NCI-H187 treated with DMSO at 0.1 percent for 48 hours (cell line): ENCODE results near the gene CERS1.

Experiments
- DNase-seq: peaks from one replicate; lab custom pipeline; 2025; lab: John Stamatoyannopoulos, UW

Gene CERS1, protein sequence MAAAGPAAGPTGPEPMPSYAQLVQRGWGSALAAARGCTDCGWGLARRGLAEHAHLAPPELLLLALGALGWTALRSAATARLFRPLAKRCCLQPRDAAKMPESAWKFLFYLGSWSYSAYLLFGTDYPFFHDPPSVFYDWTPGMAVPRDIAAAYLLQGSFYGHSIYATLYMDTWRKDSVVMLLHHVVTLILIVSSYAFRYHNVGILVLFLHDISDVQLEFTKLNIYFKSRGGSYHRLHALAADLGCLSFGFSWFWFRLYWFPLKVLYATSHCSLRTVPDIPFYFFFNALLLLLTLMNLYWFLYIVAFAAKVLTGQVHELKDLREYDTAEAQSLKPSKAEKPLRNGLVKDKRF

DNA sequence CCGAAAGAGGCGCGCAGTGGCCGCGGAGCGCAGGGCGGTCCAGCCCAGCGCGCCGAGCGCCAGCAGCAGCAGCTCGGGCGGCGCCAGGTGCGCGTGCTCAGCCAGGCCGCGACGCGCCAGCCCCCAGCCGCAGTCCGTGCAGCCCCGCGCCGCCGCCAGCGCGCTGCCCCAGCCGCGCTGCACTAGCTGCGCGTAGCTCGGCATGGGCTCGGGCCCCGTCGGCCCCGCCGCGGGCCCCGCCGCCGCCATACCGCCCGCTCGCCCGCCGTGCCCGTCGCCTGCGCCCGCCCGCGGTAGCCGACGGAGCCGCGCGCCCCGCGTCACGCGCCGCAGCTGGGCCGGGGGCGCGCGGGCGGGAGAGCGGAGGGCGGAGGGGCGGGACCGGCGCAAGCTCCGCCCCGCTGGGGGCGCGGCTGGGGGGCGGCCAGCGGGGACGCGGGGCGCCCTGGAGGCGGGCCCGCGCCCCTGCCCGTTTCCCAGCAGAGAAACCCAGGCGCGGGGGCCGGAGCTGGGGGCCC lies at the start of gene CERS1:
Gene CERS1 (minus strand): TSS at position 335 of the 518 bp plus-strand sequence. CDS start 86 bp downstream, at position 249.
- DNase-seq = no peak

DNA sequence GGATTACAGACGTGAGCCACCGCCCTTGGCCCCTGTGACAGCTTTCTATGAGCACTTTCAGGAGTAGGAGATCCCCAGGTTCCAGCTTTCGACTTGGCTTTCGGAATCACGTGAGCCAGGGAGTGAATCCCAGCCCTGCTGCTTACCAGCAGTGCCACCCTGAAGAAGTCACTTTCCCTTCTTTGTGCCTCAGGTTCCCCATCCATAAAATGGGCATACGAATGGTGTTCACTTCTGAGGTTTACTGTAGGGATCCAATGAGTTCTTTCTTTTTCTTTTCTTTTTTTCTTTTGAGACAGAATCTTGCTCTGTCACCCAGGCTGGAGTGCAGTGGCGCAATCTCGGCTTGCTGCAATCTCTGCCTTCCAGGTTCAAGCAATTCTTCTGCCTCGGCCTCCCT lies 49.3 kb upstream of the CERS1 start:
- no peak for DNase-seq

DNA sequence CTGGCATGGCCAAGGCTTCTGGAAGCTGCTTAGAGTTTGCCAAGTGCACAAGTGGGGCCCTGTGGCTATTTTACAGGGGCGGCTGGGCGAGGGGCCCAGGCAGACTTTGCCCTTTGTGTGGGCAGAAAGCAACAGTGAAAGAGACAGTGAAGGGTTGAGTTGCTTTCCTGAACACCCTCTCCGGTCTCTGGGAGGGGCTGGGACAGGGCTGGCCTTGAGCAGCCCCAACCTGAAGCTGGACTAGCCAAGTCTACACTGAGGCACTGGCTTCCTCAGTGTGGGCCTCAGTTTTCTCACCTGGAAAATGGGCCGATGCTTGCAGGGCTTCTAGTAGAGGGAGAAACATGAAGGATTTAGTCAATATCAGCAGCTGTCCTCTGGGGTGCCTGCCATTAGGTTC lies 47.5 kb upstream of the CERS1 start:
- DNase-seq = no peak

DNA sequence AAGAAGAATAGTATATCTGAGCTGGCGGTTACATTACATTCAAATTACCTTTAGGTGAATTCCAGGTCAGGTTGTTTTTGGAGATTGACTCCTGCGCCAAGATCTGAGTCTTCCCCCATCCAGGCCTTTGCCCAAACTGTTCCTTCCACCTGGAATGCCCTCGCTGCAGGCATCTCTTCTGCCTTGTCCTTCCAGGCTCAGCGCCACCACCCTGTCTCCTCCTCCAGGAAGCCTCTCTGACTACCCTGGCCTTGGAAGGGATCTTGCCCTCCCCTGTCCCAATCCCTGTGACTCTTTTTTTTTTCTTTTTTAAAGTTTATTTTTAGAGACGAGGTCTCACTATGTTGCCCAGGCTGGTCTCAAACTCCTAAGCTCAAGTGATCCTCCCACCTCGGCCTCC lies 46.7 kb upstream of the CERS1 start:
- DNase-seq = no peak

DNA sequence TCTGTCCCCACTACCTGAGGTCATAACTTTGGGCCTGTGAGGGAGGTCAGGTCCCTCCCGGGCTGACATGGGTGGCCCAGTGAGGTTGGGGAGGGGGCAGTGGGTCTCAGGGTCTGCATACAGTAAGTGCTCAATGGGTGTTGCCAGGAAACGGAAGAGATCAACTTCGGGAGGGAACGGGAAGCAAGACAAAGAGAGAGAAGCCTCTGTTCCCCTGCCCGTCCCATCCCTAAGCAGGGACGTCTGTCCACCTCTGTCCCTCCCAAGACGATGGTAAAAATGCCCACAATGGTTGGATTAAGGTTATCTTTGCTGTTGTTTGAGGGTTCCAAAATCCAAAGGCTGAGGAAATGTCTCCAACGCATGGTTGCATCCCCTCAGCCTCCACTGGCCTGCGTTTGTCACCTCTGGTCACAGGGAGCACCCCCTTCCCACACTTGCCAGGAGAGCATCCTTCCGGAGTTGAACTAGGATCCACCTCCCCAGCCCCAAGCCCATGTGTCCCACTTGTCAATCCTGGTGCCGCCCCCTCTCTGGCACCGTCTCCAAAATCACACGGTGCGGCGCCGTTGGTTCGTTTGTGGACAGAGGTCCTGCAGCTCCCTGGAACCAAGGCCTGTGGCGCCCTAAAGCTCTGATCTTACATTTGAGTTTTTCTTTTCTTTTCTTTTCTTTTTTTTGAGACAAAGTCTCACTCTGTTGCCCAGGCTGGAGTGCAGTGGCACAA lies 45.8 kb upstream of the CERS1 start:
- DNase-seq = no peak

DNA sequence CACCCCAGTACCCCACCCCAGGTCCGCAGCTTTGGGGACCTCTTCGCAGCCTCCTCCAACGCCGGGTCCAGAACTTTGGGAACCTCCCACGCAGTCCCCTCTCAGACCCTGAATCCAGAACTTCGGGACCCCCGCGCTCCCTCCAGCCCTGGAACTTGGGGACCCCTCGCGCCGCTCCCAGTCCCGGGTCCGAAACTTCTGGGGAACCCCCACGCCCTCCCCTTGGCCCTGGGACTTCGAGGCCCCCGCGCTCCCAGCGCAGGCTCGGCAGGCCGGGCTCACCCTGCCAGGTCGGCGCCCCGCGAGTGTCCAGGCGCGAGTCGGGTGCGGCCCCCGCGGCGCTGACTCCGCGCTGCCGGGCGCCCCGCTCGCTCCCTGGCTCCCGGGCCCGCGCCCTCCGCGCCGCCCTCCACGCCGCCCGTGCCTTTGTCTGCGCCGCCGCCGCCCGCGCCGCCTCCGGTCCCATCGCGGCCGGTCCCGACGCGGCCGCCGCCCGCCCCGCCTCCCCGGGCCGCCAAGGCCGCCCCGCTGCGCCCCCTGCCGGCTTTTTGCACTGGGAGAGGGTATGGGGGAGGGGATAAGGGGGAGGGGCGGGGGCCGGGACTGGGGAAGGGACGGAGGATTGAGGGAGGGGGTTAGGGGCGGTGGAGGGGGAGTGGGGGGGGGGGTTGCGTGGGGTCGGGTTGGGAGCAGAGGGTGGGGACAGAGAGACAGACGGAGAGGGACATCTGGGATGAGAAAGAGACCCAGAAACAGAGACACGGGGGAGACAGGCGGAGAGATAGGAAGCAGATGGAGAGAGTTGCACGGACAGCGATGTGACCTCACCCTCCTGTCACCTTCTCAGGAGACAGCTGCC lies 45.0 kb upstream of the CERS1 start, which contains the start of gene HOMER3:
Gene HOMER3 (minus strand): TSS at position 449 of the 859 bp plus-strand sequence. CDS start 2,235 bp downstream, outside the sequence.
- DNase-seq = no peak

DNA sequence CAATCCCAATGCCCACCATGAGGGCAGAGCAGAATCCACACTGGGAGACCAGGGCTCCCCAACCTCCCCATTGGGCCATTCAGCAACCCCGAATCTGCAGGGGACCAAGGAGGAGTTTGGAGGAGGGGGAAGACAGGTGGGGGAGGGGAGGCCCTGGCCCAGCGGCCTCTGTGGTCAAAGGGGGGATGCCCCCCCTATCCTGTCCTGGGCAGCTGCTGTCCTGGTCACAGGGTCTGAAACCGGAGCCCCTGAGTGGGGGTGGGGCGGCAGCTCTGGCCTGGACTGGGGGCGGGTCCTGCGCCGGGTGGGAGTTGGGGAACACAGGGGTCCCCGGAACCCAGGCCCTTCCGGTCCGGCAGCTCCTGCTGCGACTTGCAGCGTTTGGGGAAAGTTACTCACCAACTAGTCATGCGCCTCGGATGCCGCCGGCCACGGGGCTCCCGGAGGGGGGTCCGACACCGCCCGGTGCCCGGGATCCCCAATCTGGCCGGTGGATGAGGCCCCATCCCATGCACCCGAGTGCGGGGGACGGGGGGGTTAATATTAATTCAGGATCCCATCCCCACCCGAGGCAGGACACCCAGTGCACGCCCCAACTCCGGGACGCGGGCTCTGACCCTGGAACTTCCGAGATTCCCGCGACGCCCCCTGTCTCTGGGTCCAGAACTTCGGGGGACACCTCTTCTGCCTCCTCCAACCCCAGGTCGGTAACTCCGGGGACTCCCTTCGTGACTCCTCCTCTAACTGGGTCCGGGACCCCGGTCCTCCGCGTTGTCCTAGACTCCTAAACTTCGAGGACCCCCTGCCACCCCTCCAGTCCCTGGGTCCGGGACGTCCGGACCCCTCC lies 44.2 kb upstream of the CERS1 start:
- no peak for DNase-seq

DNA sequence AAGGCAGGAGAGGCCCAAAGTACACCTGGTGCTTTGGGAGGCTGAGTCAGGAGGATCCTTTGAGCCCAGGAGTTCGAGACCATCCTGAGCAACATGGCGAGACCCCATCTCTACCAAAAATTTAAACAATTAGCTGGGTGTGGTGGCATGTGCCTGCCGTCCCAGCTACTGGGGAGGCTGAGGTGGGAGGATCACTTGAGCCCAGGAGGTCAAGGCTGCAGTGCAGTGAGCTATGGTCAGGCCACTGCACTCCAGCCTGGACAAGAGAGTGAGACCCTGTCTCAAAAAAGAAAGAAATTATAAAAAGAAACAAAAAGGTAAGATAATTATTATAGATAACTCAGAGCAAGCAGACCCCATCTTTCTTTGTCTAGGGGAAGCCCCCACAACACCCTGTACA lies 43.2 kb upstream of the CERS1 start:
- DNase-seq = no peak

DNA sequence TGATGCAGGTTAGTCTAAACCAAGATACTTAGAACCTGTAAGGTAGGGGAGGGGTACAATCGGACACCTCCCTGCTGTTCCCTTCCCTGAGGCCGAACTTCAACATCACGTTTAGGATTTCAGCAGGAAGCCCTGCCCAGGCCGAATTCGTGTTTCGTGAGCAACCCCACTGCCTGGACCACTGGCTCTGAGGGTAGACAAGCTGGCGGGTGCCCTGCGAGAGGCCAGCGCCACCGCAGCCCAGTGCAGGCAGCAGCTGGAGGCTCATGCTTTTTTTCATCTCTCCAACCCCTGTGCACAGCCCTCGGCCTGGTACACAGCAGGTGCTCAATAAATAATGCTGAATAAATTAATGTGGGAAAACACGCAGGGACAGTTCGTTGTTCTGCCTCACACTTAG lies 37.3 kb upstream of the CERS1 start:
- no peak for DNase-seq

DNA sequence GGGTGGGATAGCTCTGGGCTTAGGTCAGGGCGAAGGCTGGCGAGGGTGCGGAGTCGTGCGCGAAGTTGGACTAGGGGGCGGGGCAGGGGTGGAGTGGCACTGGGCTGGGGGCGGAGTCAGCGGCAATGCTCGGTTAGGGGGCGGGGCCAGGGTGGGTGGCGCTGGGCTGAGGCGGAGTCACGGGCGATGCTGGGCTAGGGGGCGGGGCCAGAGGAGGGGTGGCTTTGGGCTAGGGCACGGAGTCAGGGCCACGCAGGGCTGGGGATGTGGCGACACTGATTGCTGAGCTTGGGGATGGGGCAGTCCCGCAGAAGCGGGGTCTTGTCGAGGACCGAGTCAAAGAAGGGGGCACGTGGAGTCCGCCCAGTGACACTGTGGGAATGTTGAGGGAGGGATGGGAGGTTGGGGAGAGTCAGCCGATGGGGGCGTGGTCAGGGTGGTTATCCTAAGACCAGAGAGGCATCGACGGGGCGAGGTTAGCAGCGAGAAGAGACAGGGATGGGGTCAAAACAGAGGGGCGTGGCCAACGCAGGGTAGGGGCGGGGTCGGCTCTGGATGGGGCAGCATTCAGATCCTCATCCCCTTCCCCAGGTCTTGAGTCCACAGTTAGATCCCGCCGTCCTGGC lies 36.4 kb upstream of the CERS1 start:
- no peak for DNase-seq

DNA sequence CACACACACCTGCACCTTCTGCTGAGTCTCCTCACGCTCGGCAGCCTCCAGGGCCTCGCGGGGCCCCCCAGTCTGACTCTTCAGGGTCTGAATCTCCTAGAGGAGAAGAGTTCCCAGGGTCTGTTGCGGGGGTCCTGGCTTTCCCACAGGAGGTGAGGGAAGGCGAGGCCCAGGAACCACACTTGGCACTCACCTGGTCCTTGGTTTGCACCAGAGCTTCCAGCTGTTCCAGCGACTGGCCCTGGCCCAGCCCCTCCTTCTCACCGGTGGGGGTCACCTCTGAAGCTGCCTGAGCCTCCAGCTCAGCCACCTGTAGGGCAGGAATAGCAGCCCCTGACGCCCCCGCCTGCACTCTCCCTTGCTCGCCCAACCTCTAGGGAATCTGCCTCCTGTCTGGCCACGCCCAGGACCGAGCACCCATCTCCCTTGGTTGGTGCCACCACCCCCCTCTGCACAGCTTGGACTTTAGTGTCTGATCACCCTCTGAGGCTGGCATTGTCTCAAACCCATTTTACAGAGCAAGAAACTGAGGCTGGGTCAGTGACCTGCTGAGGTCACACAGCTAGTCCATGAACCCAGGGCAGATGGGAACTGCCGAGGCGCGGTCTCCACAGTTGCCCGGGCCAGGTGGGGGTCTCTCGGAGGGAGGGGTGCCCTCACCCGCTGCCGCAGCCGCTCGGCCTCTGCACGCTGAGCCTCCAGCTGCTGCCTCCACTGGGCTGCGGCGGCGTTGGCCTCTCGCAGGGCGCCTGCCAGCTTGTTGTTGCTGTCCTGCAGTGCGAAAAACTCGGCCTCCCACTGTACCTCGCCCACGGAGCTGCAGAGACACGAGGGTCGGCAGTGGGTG lies 35.6 kb upstream of the CERS1 start:
- no peak for DNase-seq

DNA sequence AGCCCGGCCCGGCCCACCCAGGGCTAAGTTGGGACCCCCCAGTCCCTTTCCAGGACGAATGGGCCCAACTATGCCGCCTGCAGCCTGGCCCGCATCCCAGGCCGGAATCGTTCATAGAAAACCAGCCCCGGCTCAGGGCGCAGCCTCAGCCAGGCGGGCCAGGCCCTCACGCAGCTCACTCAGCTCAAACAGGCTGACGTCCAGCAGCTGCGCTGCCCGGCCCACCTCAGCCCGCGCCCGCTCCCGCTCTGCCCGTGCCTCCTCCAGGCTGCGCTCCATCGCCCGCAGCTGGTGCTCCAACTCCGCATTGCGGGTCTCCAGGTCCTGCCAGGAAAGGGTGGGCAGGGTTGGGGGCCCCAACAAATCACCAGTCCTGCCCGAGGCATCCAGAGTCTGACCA lies 33.4 kb upstream of the CERS1 start:
- no peak for DNase-seq

DNA sequence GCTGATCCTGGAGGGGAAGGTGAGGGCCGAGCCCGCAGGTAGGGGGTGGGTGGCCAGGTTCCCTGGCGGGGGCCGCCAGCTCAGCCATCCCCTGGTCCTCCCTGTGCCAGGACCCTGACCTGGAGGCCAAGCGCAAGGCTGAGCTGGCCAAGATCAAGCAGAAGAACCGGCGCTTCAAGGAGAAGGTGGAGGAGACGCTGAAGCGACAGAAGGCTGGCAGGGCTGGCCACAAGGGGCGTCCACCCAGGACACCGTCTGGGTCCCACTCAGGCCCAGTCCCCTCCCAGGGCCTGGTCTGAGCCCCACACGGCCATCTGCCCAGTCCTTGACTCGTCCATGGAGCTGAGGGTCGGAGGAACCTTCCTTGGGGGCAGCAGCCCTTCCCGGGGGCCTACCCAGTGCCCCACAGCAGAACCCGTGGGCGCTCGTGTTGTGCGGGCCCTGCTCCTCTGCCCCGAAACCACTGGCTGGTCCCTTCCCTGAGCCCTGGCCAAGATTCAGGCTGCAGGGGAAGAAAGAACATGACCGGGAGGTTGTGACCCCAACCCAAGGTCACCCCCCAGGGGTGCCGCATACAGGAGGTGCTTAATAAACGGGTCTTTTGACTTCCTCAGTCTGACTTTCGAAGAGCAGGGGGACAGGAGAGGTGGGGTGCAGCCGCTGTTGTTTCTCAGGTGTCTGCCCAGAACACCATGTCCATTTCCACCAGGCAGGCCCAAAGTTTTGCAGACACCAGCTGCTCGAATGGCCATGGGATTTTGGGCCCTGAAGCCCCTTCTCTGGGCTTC lies 32.3 kb upstream of the CERS1 start:
- no peak for DNase-seq

DNA sequence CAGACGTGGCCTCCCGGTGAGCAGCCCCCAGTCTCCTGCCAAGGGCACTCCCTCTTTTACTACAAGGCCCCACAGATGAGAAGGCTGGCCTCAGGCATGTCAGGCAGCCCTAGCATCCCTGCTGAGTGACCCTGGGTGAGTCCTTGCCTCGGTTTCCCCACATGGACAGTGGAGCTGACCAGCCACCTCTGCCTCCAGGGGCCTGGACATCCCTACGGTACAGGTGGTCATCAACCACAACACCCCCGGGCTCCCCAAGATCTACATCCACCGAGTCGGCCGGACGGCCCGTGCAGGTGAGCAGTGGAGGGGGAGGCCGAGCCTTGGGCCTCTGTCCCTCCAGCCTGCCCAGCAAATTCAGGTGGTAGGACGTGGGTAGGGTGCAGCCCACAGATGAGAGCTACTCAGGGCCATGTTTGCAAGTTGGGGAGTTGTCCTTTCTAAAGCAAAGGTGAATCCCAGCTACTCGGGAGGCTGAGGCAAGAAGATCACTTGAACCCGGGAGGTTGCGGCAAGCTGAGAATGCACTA lies 28.8 kb upstream of the CERS1 start:
- no peak for DNase-seq

DNA sequence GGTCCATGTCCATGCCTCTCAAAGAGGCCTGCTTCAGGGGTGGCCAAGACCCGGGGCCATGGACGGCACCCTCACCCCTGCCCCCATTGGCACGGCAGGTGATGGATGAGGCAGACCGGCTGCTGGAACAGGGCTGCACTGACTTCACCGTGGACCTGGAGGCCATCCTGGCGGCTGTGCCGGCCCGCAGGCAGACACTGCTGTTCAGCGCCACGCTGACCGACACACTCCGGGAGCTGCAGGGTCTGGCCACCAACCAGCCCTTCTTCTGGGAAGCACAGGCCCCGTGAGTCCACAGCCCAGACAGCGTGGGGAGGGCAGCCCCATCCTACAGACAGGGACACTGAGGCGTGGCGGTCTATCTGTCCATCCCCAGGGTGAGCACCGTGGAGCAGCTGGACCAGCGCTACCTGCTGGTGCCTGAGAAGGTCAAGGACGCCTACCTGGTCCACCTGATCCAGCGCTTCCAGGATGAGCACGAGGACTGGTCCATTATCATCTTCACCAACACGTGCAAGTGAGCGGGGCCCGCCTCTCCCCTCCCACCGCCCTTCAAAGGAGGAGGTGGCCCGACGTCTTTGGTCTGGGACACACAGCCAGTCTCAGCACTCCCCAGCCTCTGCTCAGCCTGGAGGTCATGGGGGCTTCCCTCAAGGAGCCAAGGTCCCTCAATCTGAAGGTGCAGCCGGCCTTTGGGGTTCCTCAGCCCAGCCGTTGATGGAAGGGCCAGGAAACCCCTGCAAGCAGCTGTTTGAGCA lies 26.4 kb upstream of the CERS1 start:
- DNase-seq = no peak

DNA sequence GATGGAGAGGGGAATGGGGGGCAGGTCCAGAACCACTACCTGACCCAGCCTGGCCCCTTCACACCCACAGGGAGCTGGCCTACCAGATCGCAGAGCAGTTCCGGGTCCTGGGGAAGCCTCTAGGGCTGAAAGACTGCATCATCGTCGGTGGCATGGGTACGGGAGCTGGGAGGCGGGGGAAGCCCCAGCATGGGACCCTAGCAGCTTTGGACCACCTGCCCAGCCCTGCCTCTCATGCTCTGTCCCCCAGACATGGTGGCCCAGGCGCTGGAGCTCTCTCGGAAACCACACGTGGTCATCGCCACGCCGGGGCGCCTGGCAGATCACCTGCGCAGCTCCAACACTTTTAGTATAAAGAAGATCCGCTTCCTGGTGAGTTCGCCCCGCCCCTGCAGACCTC lies 25.6 kb upstream of the CERS1 start:
- no peak for DNase-seq

DNA sequence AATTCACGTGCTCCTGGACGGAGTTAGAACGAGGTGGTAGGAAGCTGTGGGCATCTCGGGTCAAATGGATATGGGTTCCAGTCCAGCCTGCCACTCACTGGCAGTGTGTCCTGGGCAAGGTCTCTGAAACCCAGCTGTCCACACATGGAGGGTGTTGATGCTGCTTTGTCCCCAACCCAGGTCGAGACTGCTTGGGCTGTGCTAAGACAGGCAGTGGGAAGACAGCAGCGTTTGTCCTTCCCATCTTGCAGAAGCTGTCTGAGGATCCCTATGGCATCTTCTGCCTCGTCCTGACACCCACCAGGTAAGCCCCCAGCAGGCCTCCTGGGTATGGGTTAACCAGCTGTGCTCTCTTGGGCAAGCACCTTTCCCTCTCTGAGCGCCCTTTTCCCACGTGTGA lies 24.4 kb upstream of the CERS1 start:
- DNase-seq = no peak

DNA sequence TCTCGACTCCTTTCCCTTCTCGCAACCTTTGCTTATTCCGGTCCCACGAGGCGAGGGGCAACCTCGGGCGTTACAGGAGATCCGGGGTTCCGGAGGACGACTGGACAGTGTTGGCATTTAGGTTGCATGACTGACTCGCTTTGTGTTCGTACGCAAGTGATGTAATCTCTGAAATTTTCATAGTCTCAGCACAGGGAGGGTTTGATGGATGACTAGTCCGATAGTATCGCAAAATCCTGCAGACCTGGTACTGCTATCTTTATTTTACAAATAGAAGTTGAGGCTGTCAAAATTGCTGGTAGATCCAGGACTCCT lies 23.9 kb upstream of the CERS1 start:
- no peak for DNase-seq
